Muscle layer of colon (tissue), 2 donors: ENCODE results near the gene DDO.

ENCODE experiments used
- H3K27ac ChIP-seq: one replicate; pipeline ENCODE4 v1.7.0; 2013; ENCODE audit warnings: low read depth, mild to moderate bottlenecking, low read length, moderate library complexity
- H3K27me3 ChIP-seq, 2 donors: one replicate each; pipeline ENCODE4 v1.7.0; 2013; ENCODE audit warnings: low read length in 2 of 2, mild to moderate bottlenecking in 2 of 2; ENCODE audit not compliant: insufficient read depth in 2 of 2, control insufficient read depth in 1 of 2
- H3K36me3 ChIP-seq: one replicate; pipeline ENCODE4 v1.7.0; 2013; ENCODE audit warnings: mild to moderate bottlenecking, low read length; ENCODE audit not compliant: insufficient read depth
- H3K4me1 ChIP-seq: one replicate; pipeline ENCODE4 v1.7.0; 2013; ENCODE audit warnings: mild to moderate bottlenecking, low read length; ENCODE audit not compliant: insufficient read depth
- H3K4me3 ChIP-seq, 2 donors: one replicate each; pipeline ENCODE4 v1.7.0; 2013; ENCODE audit warnings: low read length in 2 of 2, low read depth in 1 of 2, mild to moderate bottlenecking in 1 of 2, moderate library complexity in 1 of 2
- H3K9ac ChIP-seq: one replicate; pipeline ENCODE4 v1.7.0; 2013; ENCODE audit warnings: low read length
- H3K9me3 ChIP-seq: one replicate; pipeline ENCODE4 v1.7.0; 2013; ENCODE audit warnings: mild to moderate bottlenecking, low read length
- donor health status: abdominal sarcoma.
- donor health status: Adenocarcinoma of cecum.

The DDO gene

DNA sequence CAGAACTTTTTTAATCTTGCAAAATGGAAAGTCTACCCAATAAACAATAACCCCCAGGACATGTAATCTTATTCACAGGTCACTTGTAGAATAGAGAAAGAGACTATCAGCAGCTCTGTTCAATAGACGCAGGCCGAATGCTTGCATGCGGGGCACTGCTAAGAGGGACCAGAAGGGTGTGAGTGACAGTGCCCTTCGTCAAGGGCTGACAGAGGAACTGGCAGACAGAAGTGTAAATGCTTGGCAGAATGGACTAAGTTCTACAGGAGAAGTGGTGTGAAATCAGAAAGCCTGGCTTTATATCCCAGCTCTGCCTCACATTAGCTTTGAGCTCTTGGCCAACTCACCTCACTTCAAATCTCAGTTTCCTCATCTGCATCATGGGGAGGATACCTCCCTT, 21.0 kb downstream of the DDO start:
- peaks cover 8% of the 10 kb centered on the region for H3K4me1 ChIP-seq
- H3K36me3 ChIP-seq: no peaks in the 10 kb centered on the region
- H3K27me3 ChIP-seq: no peaks in the 10 kb centered on the region
- H3K27ac ChIP-seq: no peak overlapping the region
- no peak overlapping the region for H3K4me3 ChIP-seq
- H3K9ac ChIP-seq: no peak overlapping the region
- H3K9me3 ChIP-seq: no peaks in the 10 kb centered on the region

DNA sequence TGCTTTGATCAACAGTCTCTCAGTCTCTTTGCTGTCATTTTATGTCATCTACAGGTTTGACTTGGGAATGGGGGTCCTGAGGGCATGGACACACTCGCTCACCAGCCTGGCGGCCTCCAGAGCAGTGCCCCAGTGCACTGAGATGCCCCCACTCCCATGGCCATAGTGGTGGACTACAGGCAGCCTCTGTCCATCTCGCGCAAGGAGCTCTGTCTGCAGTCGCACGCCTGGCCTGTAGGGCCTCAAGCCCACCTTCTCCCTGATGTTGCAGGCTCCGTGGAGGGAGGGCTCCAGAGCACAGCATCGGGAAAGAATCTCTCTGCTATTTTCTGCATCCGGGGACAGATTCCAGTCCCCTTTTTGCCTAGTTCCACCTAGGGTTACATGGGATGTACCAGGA, 22.6 kb downstream of the DDO start:
- H3K27me3 ChIP-seq: no peaks in the 10 kb centered on the region
- H3K36me3 ChIP-seq: no peaks in the 10 kb centered on the region
- no peak overlapping the region for H3K9ac ChIP-seq
- no peak overlapping the region for H3K27ac ChIP-seq
- H3K9me3 ChIP-seq: no peaks in the 10 kb centered on the region
- no peak overlapping the region for H3K4me3 ChIP-seq
- H3K4me1 ChIP-seq: peaks cover 8% of the 10 kb centered on the region

DNA sequence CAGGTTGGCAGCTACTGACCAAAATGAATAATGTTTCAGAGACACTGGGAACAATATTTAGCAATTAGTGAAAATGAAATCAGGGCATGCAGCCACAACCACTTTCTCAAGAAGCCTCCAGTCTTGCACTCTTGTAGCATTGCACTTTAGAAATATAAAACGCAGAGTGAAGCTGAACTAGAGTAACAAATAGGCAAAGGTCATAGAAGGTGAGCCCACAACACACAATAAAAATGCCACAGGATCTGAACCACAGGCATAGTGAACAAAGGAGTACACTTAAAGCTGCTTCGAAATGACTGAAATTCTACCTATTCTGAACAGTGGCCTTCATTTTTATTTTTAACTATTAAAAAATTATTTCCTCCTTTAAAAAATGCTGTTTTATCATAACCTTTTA, 25.0 kb downstream of the DDO start:
- no peak overlapping the region for H3K27ac ChIP-seq
- no peak overlapping the region for H3K9ac ChIP-seq
- no peaks in the 10 kb centered on the region for H3K27me3 ChIP-seq
- no peak overlapping the region for H3K4me3 ChIP-seq
- H3K36me3 ChIP-seq: no peaks in the 10 kb centered on the region
- peaks cover 8% of the 10 kb centered on the region for H3K4me1 ChIP-seq
- no peaks in the 10 kb centered on the region for H3K9me3 ChIP-seq

DNA sequence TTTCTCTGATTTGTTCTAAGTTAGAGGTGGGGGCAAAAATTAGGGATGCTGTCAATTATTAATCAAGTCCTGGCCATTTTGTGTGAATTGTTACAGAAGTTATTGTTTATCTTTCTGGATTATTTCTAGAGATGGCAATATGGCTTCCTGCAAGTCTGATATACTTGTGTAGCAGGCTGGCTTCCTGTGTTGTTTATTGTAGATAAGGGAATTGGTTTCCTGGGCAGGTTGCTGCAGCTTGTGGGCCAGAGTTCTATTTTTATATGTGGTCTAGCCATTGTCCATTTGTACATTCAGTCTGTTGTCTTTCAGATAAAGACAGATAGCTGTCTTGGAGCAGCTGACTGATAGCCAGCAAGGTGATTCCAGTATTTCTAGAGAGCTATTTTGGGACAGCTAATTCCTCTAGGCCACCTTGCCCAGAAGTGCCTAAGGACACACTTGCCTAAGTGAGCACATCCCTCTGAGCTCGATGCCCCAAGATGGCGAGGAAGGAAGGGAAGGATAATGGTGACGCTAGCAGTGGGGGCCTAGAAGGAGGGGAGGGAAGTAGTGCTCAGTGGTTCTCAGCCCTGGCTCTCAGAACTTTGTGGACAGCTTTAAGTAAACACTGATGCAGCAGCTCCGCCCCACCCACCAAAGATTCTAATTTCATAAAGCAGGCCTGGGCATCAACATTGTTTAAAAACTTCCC, 25.5 kb downstream of the DDO start:
- Histone ChIP-seq H3K4me3 (no peak overlapping the region), H3K36me3 (no peaks in the 10 kb centered on the region), H3K27ac (no peak overlapping the region), H3K9me3 (no peaks in the 10 kb centered on the region), H3K4me1 (peaks cover 8% of the 10 kb centered on the region), H3K27me3 (no peaks in the 10 kb centered on the region), H3K9ac (no peak overlapping the region)

DNA sequence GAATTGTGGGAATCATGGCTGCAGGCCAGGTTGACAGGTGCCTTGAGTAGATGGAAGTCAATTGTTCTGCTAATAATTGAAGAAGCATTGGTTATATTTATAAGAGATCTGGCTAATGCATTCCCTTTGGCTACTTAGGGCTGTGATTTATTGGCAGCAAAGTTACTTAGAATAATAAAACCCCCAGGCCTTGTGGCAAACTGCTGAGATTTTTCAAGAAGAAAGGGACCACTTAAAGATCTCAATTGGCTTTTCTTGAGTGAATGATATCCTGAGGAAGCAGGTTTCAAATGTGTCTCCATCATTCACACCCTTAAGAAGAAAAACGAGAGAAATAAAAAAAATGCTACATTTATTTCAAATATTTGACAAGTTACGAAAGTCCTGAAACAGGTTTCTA, 27.4 kb downstream of the DDO start:
- no peaks in the 10 kb centered on the region for H3K27me3 ChIP-seq
- no peak overlapping the region for H3K4me3 ChIP-seq
- H3K9ac ChIP-seq: no peak overlapping the region
- H3K36me3 ChIP-seq: no peaks in the 10 kb centered on the region
- H3K4me1 ChIP-seq: peaks cover 8% of the 10 kb centered on the region
- no peak overlapping the region for H3K27ac ChIP-seq
- no peaks in the 10 kb centered on the region for H3K9me3 ChIP-seq

DNA sequence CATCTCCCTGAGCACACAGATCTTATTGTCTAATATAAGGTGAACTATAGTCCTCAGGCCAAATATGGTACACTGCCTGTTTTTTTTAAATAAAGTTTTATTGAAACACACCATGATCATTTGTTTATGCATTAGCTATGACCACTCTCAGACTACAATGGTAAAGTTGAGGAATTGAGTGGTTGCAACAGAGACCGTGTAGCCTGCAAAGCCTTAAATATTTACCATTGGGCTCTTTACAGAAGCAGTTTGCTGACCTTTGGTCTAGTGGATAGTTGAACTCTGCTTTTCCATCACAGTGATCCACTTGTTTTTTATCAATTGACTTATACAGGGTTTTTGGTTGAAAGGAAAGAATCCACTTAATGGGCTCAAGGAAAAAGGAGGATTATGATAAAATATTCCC, 29.9 kb downstream of the DDO start:
- H3K9me3 ChIP-seq: no peaks in the 10 kb centered on the region
- H3K4me1 ChIP-seq: peaks cover 7% of the 10 kb centered on the region
- no peaks in the 10 kb centered on the region for H3K36me3 ChIP-seq

DNA sequence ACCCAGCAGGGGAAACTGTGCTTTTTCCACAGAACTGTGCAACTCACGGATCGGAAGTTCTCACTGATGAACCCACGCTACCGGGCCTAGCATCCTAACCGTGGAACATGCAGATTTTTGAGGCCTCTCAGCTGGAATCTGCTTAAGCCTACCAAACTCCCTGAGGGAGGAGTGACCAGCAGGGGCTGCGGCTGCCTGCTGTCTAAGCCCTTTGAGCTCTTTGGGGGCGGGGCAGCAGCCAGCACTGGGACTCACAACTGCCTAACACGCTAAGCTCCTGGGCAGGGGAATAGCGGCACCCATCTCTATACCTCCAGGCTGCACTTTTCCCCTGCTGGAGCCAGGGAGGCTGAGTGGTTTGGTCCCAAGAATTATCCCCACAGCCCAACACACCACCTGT, 36.8 kb downstream of the DDO start:
- H3K4me1 ChIP-seq: no peaks in the 10 kb centered on the region
- no peaks in the 10 kb centered on the region for H3K9me3 ChIP-seq

More for the DNA sequence above, 29.9 kb downstream of the DDO start:
- Histone ChIP-seq H3K27ac (no peak overlapping the region), H3K4me3 (no peak overlapping the region), H3K27me3 (no peaks in the 10 kb centered on the region), H3K9ac (no peak overlapping the region)

DNA sequence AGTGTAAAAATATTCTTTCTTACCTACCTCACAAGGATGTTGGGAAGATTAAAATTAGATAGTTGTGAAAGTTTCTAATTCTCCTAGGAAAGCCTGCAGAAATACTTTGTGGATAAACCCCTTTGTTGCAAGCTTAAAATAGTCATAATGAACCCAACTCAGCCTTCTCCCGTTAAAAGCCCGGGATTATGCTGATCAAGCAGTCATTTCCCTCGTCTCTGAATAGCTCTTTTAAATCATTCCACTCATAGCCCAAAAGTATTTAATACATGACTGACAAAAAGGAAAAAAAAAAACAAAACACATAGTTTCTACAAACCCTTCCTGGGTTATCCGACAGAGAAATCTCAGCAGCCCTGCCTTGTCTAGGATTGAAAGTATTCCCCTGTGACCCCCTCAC, 46.3 kb downstream of the DDO start:
- peaks cover 14% of the 10 kb centered on the region for H3K4me1 ChIP-seq
- H3K27ac ChIP-seq: no peak overlapping the region
- no peaks in the 10 kb centered on the region for H3K36me3 ChIP-seq
- H3K9ac ChIP-seq: no peak overlapping the region
- H3K9me3 ChIP-seq: no peaks in the 10 kb centered on the region
- H3K27me3 ChIP-seq: no peaks in the 10 kb centered on the region
- no peak overlapping the region for H3K4me3 ChIP-seq

More for the DNA sequence above, 36.8 kb downstream of the DDO start:
- no peaks in the 10 kb centered on the region for H3K27me3 ChIP-seq
- no peak overlapping the region for H3K4me3 ChIP-seq
- H3K36me3 ChIP-seq: no peaks in the 10 kb centered on the region
- H3K27ac ChIP-seq: no peak overlapping the region
- H3K9ac ChIP-seq: no peak overlapping the region

DNA sequence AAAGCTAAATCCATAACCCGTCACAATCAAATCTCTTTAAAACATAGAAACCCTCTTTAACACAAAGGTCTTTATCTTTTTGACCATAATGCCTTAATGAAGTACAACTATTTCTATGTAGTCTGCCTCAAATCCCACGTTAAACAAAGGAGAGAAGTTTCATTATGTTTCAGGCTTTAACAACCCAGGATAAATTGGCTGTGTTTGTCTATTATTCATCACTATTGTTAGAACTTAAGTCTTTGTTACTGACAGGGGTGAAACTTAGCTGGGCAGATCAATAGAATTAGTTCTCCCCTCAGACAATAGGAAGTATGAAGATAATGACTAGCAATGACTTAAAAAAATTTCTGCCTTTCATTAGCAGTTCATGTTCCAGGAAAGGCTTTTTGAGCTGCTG, 47.1 kb downstream of the DDO start:
- Histone ChIP-seq H3K4me3 (no peak overlapping the region), H3K27ac (no peak overlapping the region)

DNA sequence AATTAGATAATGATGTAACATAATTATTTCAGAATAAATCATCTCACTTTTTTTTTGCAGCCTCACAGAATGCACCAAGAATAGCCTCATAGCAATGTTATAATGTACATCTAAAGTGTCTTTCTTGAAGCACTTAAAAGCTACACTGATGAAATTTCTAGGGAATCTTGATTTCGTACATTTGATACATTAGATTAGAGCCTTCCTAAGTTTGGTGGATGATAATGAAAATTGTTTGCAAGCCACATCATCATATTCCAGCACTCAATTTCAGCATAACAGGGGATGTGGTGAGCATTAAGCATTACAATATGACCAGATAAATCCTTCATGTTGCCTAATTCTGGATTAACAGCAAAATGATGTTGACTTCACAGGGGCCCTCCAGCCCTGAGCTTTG, 47.5 kb downstream of the DDO start:
- no peak overlapping the region for H3K4me3 ChIP-seq
- no peak overlapping the region for H3K9ac ChIP-seq
- no peaks in the 10 kb centered on the region for H3K9me3 ChIP-seq
- no peaks in the 10 kb centered on the region for H3K36me3 ChIP-seq
- no peak overlapping the region for H3K27ac ChIP-seq
- no peaks in the 10 kb centered on the region for H3K27me3 ChIP-seq
- peaks cover 23% of the 10 kb centered on the region for H3K4me1 ChIP-seq

More for the DNA sequence above, 47.1 kb downstream of the DDO start:
- H3K27me3 ChIP-seq: no peaks in the 10 kb centered on the region
- H3K9me3 ChIP-seq: no peaks in the 10 kb centered on the region
- H3K36me3 ChIP-seq: no peaks in the 10 kb centered on the region
- H3K9ac ChIP-seq: no peak overlapping the region
- peaks cover 19% of the 10 kb centered on the region for H3K4me1 ChIP-seq

DNA sequence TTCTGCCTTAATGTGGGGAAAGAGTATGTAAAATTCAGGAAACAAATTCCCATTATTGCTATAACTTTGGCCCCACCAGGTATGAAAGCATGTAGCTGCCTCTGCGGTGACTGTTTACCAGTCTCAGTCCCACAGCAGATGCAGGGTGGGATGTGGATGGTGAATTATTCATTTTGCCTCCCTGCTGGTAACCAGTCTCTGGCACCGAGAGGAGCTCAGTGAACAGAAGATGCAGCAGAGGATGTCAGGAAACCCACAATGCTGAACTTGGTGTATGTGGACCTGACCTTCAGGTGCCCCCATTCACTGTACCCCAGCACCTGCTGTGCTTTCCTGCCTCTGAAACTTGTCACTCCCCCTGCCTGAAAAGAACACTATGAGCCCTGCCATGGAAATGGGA, 48.4 kb downstream of the DDO start:
- no peak overlapping the region for H3K4me3 ChIP-seq
- H3K9ac ChIP-seq: no peak overlapping the region
- H3K4me1 ChIP-seq: peaks cover 24% of the 10 kb centered on the region
- no peaks in the 10 kb centered on the region for H3K9me3 ChIP-seq
- no peak overlapping the region for H3K27ac ChIP-seq
- H3K27me3 ChIP-seq: no peaks in the 10 kb centered on the region
- H3K36me3 ChIP-seq: no peaks in the 10 kb centered on the region

DNA sequence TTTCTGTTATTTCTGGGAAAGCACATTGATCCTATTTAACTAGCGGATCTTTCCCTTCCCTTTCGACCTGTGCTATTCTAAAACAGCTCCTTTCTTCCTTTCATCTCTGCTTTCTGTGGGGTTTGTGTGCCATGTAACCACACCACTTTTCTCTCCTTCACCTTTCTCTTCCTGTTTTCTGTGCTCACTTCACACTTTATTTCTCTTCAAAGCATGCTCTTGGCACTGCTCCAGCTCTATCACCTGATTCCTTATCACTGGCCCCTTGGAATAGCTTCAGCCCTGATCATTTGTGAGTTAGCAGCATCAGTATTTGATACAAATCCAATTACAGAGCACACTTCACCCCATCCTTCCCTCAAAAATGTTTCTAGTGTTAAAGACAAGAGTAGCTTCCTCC, 49.1 kb downstream of the DDO start:
- no peak overlapping the region for H3K27ac ChIP-seq
- H3K4me3 ChIP-seq: no peak overlapping the region
- no peaks in the 10 kb centered on the region for H3K9me3 ChIP-seq
- no peaks in the 10 kb centered on the region for H3K27me3 ChIP-seq
- H3K36me3 ChIP-seq: no peaks in the 10 kb centered on the region
- H3K9ac ChIP-seq: no peak overlapping the region
- peaks cover 24% of the 10 kb centered on the region for H3K4me1 ChIP-seq
